NCI-H82 (cell line): ENCODE results near the gene NELFB.
A peak's percentile ranks its signal among the peaks of the same experiment; 100 is the strongest.

Experiments
- DNase-seq: peaks from one replicate; lab custom pipeline; 2025; lab: John Stamatoyannopoulos, UW

The NELFB gene

GRCh38 chr9:137303151-137303892, 48.2 kb downstream of the NELFB start:
- no peak for DNase-seq

- no peak for DNase-seq
Measured at GRCh38 chr9:137303893-137304382, 48.8 kb downstream of the NELFB start.

GRCh38 chr9:137304383-137305059, 49.4 kb downstream of the NELFB start:
- peak; percentile 30 for DNase-seq

- peak; percentile 44 for DNase-seq
Measured at GRCh38 chr9:137305060-137305797, 50.1 kb downstream of the NELFB start.

- DNase-seq, result no peak
Measured at GRCh38 chr9:137305798-137306065, 50.6 kb downstream of the NELFB start.

GRCh38 chr9:137306066-137306849, 51.1 kb downstream of the NELFB start:
- no peak for DNase-seq

GRCh38 chr9:137306850-137307254, 51.7 kb downstream of the NELFB start:
- no peak for DNase-seq

GRCh38 chr9:137307255-137308056, 52.3 kb downstream of the NELFB start:
- no peak for DNase-seq

GRCh38 chr9:137308057-137308619, 53.0 kb downstream of the NELFB start:
- peak; percentile 33 for DNase-seq

GRCh38 chr9:137309368-137310188, 54.5 kb downstream of the NELFB start:
- DNase-seq, result no peak

GRCh38 chr9:137310189-137311052, 55.3 kb downstream of the NELFB start:
- DNase-seq, result peak; percentile 73

GRCh38 chr9:137311171-137311985, 56.3 kb downstream of the NELFB start:
- DNase-seq, result no peak

- DNase-seq, result no peak
Measured at GRCh38 chr9:137311986-137312851, 57.1 kb downstream of the NELFB start.

GRCh38 chr9:137312852-137313325, 57.8 kb downstream of the NELFB start:
- no peak for DNase-seq

GRCh38 chr9:137313326-137313936, 58.3 kb downstream of the NELFB start:
- no peak for DNase-seq

GRCh38 chr9:137313956-137314560, 58.9 kb downstream of the NELFB start:
- no peak for DNase-seq
